Measurements from ENCODE around the gene ZNF432. TPM values are rescaled to one million over a fixed set of nuclear protein-coding genes. Genes with fewer than 3 reads are reported as not detected.

Gene ZNF432
- total RNA-seq: 30.2 TPM

DNA sequence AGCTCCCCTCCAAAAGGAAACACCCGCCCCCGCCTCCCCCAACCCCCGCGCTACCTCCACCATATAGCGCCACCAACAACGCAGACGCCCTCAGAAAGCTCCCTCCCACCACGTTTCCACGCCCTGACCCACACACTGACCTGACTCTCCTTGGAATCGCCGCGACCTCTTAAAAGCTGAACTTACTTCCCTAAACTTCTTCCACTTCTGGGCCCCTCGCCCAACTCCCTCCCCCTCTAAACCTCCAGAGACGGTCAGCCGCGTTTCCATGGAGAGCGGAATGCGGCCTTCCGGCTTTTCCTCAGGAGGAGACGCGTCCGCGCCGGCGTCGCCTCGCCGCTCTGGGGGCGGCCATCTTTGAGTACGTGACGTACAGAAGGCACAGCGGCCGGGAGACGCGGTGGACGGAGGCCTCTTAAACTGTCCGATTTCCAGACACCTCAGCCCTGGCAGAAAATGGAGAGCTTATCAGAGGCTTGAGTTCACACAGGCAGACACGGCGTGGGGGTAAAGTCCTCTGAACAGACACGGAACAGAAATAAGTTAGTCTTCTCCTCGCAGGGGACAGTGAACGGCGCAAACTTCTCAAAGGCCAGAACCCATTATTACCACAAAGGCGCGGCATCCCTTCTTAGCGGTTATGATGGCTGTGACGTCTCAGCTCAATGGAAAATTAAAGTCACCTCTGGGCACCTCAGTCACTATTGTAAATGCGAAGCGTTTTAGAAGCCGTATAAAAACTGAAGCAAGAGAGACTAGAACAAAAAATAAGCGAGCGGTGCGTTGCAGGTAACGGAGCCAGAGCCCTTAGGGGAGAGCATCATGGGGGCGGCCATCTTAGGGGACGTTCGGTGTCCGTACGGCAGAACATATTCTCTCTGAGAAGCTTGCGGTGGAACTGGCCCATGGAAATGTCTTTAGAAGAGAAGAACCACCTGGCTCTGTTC is at the start of gene ZNF432:
Gene ZNF432 (minus strand): TSS at position 284 of the 947 bp plus-strand sequence. CDS start 1,970 bp downstream, outside the sequence.

GRCh38 chr19:52095172-52096014 is 46.8 kb upstream of the ZNF432 start, which contains the start of gene ZNF841:
TSS of gene ZNF841 (minus strand) at chr19:52095765. CDS start at chr19:52084801, 10,964 bp downstream.

GRCh38 chr19:52028027-52028779 is 20.4 kb downstream of the ZNF432 start, which contains the start of gene ZNF614:
TSS of gene ZNF614 (minus strand) at chr19:52028379. CDS start at chr19:52025745, 2,634 bp downstream.

GRCh38 chr19:52007806-52008557 is 40.7 kb downstream of the ZNF432 start, which contains the start of gene ZNF615:
TSS of gene ZNF615 (minus strand) at chr19:52008211. CDS start at chr19:52003711, 4,500 bp downstream.

GRCh38 chr19:51986309-51987291 is 62.0 kb downstream of the ZNF432 start, which contains the start of gene ZNF350:
TSS of gene ZNF350 (minus strand) at chr19:51986840. CDS start at chr19:51974360, 12,480 bp downstream.

Other genes starting within 250 kb of the ZNF432 start
- 45.6 TPM for gene ZNF577, start 160.9 kb downstream of the ZNF432 start, total RNA-seq
- gene ZNF649, start 143.8 kb downstream of the ZNF432 start, total RNA-seq: 36.3 TPM
- 9.1 TPM for gene ZNF613, start 121.4 kb downstream of the ZNF432 start, total RNA-seq
- gene ZNF350, start 62.0 kb downstream of the ZNF432 start, total RNA-seq: 20.3 TPM
- 41.6 TPM for gene ZNF615, start 40.6 kb downstream of the ZNF432 start, total RNA-seq
- 21.6 TPM for gene ZNF614, start 20.5 kb downstream of the ZNF432 start, total RNA-seq
- 53.7 TPM for gene ZNF841, start 46.9 kb upstream of the ZNF432 start, total RNA-seq
- gene ZNF616, start 91.1 kb upstream of the ZNF432 start, total RNA-seq: 29.7 TPM
- 34.6 TPM for gene ZNF836, start 122.8 kb upstream of the ZNF432 start, total RNA-seq
- 297 TPM for gene PPP2R1A, start 141.2 kb upstream of the ZNF432 start, total RNA-seq
- gene ZNF766, start 220.7 kb upstream of the ZNF432 start, total RNA-seq: 34.3 TPM
- gene ZNF480, start 248.3 kb upstream of the ZNF432 start, total RNA-seq: 17.2 TPM